ENCODE measurements around the gene TDRD7.

GRCh38 chr9:97526895-97527575 lies 115.1 kb downstream of the TDRD7 start:
- no peak for TF ChIP-seq ZNF775 (CRISPR knock-in tag; IDR thresholded peaks at IDR 0.05; ENCODE audit: borderline replicate concordance)
- TF ChIP-seq CTCF (CRISPR knock-in tag; IDR thresholded peaks at IDR 0.05) = no peak
- no peak for TF ChIP-seq MYNN (CRISPR knock-in tag; IDR thresholded peaks at IDR 0.05; ENCODE audit: low read depth)
- TF ChIP-seq BRD4 (CRISPR knock-in tag; IDR thresholded peaks at IDR 0.05) = no peak

Data from HepG2 (cell line).